ENCODE data around the gene OPCML. TPM values are rescaled to one million over a fixed set of nuclear protein-coding genes. Genes with fewer than 3 reads are reported as not detected.

OPCML gene
- total and polyA plus RNA-seq, 12 donors, result under 0.01 to 1.2 (median 0.39) TPM

GRCh38 chr11:133234883-133235282 is 297.4 kb downstream of the OPCML start:
- H3K4me1 ChIP-seq, result no peaks in the 10 kb centered on the region
- no peak for TF ChIP-seq CTCF (IDR thresholded peaks at IDR 0.05)
- DNase-seq, result no peak
- ATAC-seq, result no peak
- H3K27me3 ChIP-seq, result peaks cover 0 to 40% (median 22%) of the 10 kb centered on the region in 7 donors
- WGBS, 2 donors, result 43 to 53% methylated on average over 9 of the region's 9 CpGs
- no peak overlapping the region for H3K4me3 ChIP-seq
- no peaks in the 10 kb centered on the region for H3K36me3 ChIP-seq
- H3K9me3 ChIP-seq, result peaks cover 0 to 10% (median 0%) of the 10 kb centered on the region in 11 donors
- no peak overlapping the region for H3K27ac ChIP-seq
- intact Hi-C loops (cut with DNase I), result no loop called here

GRCh38 chr11:133232665-133233064 is 299.6 kb downstream of the OPCML start:
- intact Hi-C loops (cut with DNase I), result no loop called here
- WGBS, 2 donors, result 80 to 88% methylated on average over 2 of the region's 2 CpGs
- no peak for TF ChIP-seq CTCF (IDR thresholded peaks at IDR 0.05)
- DNase-seq, result no peak
- ATAC-seq, result no peak
- H3K27ac ChIP-seq, result no peak overlapping the region
- peaks cover 0 to 36% (median 16%) of the 10 kb centered on the region in 7 donors for H3K27me3 ChIP-seq
- H3K4me3 ChIP-seq, result no peak overlapping the region
- no peaks in the 10 kb centered on the region for H3K36me3 ChIP-seq
- peaks cover 0 to 12% (median 0%) of the 10 kb centered on the region in 9 donors for H3K4me1 ChIP-seq
- peaks cover 0 to 10% (median 0%) of the 10 kb centered on the region in 11 donors for H3K9me3 ChIP-seq

DNA sequence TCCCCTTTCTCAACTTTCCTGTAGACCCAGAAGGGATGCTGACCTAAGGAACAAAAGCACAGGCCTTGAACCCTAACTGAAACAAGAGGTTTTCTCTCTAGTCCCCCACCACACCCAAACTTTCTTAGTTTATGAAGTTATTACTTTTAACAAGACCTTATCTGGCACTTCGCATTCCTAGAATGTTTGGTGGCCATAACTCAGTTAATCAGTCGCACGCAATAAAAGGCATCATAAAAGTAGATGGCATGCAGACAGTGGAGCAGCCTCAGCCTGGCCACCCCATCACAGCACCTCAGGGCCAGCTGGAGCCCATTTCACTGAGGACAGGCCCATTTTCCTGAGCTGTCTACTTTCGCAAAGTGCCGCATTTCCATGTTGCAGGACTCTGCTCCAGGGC is 301.9 kb downstream of the OPCML start:
- Histone ChIP-seq H3K4me3 (no peak overlapping the region), H3K27ac (no peak overlapping the region), H3K9me3 (peaks cover 0 to 10% (median 0%) of the 10 kb centered on the region in 11 donors), H3K36me3 (no peaks in the 10 kb centered on the region), H3K27me3 (peaks cover 0 to 26% (median 16%) of the 10 kb centered on the region in 7 donors), H3K4me1 (peaks cover 0 to 12% (median 0%) of the 10 kb centered on the region in 9 donors)
- intact Hi-C loops (cut with DNase I), result no loop called here
- TF ChIP-seq CTCF (IDR thresholded peaks at IDR 0.05), result no peak
- DNase-seq (no peak), ATAC-seq (no peak)
- 85% methylated on average over 5 of the region's 5 CpGs for WGBS, 2 donors

DNA sequence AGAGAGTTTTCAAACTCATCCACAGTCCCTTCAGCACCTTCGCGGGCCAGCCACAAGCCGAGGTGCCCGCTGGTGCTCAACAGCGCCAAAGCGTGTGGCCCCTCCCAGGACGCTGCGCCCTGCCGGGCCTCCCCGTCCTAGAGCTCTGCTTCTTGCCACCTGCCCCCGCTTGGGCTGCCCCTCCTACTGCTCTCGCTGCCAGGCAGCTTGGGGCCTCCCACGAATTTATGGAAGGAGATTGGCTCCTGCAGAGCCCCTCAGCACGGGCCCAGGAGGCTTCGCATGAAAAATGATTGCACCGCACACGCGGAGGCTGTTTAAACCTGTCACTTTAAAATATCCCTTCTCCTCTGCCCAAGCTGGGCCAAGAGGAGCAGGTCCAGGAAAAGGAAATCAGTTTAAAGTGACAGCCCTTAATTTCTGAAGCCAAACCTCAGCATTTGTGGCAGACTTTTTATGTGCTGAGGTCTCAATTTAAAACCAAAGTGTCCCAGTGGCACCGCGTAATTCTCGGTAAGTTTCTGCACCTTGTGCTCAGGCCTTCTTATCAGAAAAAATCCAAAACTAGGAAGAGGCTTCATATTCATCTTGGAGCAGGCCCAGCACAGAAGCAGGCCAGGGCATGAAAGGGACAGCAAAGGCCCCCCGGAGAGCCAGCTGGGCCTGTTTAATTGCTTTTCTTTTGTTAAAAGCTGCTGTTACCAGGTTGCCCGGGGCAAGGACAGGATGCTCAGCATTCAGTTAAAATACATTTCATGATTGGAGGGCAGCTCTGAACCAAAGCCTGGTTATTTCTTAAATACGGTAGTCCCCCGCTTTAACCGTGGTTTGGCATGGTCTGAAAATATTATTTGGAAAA is 303.6 kb downstream of the OPCML start:
- peak overlapping the region in 7 of 10 donors; percentile 5 to 32 (median 24) for H3K4me3 ChIP-seq
- ATAC-seq, result peak in 6 of 8 donors; percentile 28 to 79 (median 64)
- H3K4me1 ChIP-seq, result peaks cover 0 to 12% (median 0%) of the 10 kb centered on the region in 9 donors

More for the DNA sequence above, 303.6 kb downstream of the OPCML start:
- TF ChIP-seq CTCF (IDR thresholded peaks at IDR 0.05), result no peak
- Histone ChIP-seq H3K9me3 (peaks cover 0 to 9% (median 0%) of the 10 kb centered on the region in 11 donors), H3K27ac (no peak overlapping the region), H3K27me3 (peaks cover 0 to 16% (median 10%) of the 10 kb centered on the region in 7 donors), H3K36me3 (no peaks in the 10 kb centered on the region)
- intact Hi-C loops (cut with DNase I), result no loop called here
- WGBS, 2 donors, result 24 to 26% methylated on average over 26 of the region's 26 CpGs
- peak in 1 of 2 donors; percentile 34 for DNase-seq
